Skeletal muscle satellite cell (primary cell): ENCODE data around the gene ENGASE.

ENCODE experiments used
- H3K27me3 ChIP-seq: 2 replicates; pipeline ENCODE4 v1.7.0; 2013; ENCODE audit warnings: low read length; ENCODE audit not compliant: control insufficient read depth, insufficient read depth
- H3K36me3 ChIP-seq: 2 replicates; pipeline ENCODE4 v1.7.0; 2013; ENCODE audit warnings: mild to moderate bottlenecking, control low read depth, low read length; ENCODE audit not compliant: insufficient read depth
- H3K4me1 ChIP-seq: 2 replicates; pipeline ENCODE4 v1.7.0; 2013; ENCODE audit warnings: low read length; ENCODE audit not compliant: control insufficient read depth, insufficient read depth
- H3K4me2 ChIP-seq: 2 replicates; pipeline ENCODE4 v1.7.0; 2013; ENCODE audit warnings: mild to moderate bottlenecking, low read length
- H3K4me3 ChIP-seq: 2 replicates; pipeline ENCODE4 v1.7.0; 2013; ENCODE audit warnings: low read length
- H3K9ac ChIP-seq: 2 replicates; pipeline ENCODE4 v1.7.0; 2013; ENCODE audit warnings: mild to moderate bottlenecking, low read depth, low read length, moderate library complexity
- H3K9me3 ChIP-seq: replicated peaks from 2 replicates; pipeline ENCODE4 v1.7.0; 2013; ENCODE audit warnings: mild to moderate bottlenecking, control low read depth, low read length

Gene ENGASE

DNA sequence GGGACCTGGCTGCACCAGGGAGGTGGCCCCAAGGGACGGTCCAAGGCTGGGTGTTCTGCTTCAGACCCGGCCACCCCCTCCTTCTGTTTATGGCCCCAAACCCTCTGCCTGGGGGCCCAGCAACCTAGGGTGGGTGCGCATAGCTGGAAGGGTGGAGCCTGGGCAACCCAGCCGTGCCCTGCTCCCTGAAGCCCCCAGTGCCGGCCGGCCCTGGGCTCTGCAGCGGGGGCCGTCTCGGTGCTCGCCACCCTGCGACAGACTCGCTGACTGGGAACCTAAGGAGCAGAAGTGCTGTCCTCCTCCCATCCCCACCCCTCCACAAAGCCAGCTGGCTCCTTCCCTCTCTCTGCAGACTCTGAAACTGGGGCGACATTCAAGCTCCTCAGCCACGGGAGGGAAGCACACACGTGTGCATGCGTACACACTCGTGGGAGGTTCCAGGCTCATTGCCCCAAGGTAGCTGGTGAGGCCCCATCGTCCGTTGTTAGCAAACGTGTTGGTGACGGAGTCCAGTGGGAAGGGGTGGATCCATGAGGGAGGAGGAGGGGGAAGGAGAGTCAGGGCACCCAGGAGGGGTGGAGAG, 43.4 kb downstream of the ENGASE start:
- Histone ChIP-seq H3K9ac (no peak overlapping the region), H3K9me3 (no peaks in the 10 kb centered on the region), H3K27me3 (peaks cover 64% of the 10 kb centered on the region)

DNA sequence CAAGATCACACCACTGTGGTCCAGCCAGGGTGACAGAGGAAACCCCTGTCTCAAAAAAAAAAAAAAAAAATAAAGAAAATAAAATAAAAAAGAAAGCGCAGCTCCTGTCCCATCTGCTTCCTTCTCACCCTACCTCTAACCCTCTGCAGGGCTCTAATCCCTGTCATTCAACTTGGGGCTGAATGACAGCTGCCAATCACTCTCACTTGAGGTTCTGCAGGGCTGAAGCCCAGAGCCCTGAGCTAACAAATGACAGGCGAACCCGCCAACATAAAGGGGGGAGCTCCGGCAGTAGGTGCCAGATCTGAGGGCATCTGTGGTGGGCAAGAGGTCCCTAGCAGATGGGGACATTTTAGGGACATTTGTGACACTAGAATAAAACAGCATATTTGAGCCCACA, 44.3 kb downstream of the ENGASE start:
- H3K9ac ChIP-seq = no peak overlapping the region
- H3K4me1 ChIP-seq = no peaks in the 10 kb centered on the region
- no peaks in the 10 kb centered on the region for H3K9me3 ChIP-seq
- H3K27me3 ChIP-seq = peaks cover 61% of the 10 kb centered on the region
- no peak overlapping the region for H3K4me2 ChIP-seq
- no peak overlapping the region for H3K4me3 ChIP-seq
- H3K36me3 ChIP-seq = no peaks in the 10 kb centered on the region

More for the DNA sequence above, 43.4 kb downstream of the ENGASE start:
- no peak overlapping the region for H3K4me3 ChIP-seq
- H3K4me1 ChIP-seq = no peaks in the 10 kb centered on the region
- H3K36me3 ChIP-seq = no peaks in the 10 kb centered on the region
- H3K4me2 ChIP-seq = no peak overlapping the region

DNA sequence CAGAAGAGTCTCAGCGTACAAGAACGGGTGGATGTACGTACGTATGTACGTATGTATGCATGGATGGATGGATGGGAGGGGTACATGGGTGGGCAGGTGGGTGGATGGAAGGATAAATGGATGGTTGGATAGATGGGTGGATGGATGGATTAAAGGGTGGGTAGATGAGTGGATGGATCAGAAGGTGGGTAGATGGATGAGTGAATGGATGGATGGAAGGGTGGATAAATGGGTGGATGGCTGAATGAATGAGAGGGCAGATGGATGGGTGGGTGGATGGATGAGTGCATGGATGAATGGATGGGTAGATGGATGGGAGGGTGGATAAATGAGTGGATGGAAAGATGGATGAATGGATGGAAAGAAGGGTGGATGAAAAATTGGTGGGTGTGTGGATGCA, 45.6 kb downstream of the ENGASE start:
- Histone ChIP-seq H3K36me3 (no peaks in the 10 kb centered on the region), H3K4me3 (no peak overlapping the region), H3K4me1 (no peaks in the 10 kb centered on the region), H3K27me3 (peaks cover 55% of the 10 kb centered on the region), H3K9me3 (no peaks in the 10 kb centered on the region), H3K4me2 (no peak overlapping the region), H3K9ac (no peak overlapping the region)

DNA sequence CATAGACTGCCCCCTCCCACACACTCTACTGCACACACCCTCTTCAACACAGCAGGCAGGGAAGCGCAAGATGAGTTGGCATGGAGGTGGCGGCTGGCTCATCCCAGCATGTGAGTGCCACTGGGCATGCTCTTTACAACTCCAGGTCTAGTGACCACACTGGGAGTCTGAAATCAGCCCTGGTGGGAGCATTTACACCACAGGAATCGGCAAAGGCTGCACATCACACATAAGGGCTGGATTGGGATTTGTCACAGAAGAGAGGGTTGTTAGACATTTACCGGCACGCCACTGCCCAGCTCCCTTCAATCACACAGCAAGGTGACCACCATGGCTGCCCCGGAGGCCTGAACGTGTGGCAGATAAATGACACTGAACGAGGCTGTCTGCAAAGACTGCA, 49.4 kb downstream of the ENGASE start:
- Histone ChIP-seq H3K4me3 (no peak overlapping the region), H3K4me2 (no peak overlapping the region), H3K9me3 (no peaks in the 10 kb centered on the region), H3K4me1 (no peaks in the 10 kb centered on the region), H3K36me3 (no peaks in the 10 kb centered on the region), H3K27me3 (peaks cover 71% of the 10 kb centered on the region), H3K9ac (no peak overlapping the region)

DNA sequence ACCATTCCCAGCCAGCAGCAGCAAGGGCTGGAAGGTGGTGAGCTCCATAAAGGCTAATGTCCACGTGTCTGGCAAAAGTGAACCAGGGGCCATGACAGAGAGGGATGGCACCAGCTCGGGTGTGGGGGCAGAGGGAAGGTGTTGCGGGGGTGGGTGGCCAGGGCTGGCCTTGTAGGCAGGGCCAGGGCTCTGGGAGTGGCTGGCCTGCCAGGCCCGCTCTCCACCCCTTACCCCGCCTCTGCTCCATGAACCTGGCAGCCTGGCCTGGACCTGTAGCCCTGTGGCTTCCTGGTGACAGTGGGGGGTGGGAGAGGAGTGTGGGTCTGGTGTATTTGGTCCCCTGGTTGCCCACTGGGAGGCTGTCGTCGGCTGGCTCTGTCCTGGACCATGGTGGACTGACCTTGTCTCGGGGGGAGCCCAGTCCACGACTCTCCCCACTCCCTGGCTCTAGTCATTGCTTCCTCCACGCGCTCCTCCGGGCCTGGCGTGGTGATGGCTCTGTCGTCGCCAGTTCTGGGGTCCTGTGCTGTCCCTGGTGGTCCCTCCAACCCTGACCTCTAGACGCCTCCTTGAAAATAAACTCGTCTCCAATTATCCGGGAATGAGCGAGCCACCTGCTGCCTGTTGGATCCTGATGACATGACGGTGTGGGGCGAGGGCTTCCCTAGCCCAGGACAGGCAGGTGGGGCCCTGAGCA, 50.0 kb downstream of the ENGASE start:
- Histone ChIP-seq H3K9ac (no peak overlapping the region), H3K27me3 (peaks cover 71% of the 10 kb centered on the region), H3K4me3 (no peak overlapping the region), H3K9me3 (no peaks in the 10 kb centered on the region), H3K4me2 (no peak overlapping the region), H3K36me3 (no peaks in the 10 kb centered on the region), H3K4me1 (no peaks in the 10 kb centered on the region)

DNA sequence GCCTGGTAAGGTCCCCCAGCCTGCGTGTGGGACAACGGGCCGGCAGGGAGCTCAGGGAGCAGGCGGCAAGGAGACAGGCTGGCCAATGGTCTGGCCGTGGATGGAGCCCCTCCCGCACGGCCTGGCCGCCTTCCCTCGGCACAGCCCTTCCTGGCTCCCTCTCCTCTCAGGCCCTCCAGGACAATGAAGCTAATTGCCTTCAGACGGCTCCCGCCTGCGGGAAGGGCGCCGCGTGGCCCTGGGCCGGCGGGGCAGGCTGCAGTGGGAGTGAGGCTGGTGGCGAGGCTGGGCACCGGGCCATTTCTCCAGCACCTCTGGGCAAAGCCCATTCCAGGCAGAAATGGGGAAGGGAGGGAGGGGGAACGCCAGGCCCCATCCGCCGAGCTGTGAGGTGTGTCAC, 50.9 kb downstream of the ENGASE start:
- H3K4me3 ChIP-seq = no peak overlapping the region
- no peak overlapping the region for H3K9ac ChIP-seq
- H3K4me2 ChIP-seq = no peak overlapping the region
- peaks cover 72% of the 10 kb centered on the region for H3K27me3 ChIP-seq
- no peaks in the 10 kb centered on the region for H3K9me3 ChIP-seq
- no peaks in the 10 kb centered on the region for H3K36me3 ChIP-seq
- no peaks in the 10 kb centered on the region for H3K4me1 ChIP-seq

DNA sequence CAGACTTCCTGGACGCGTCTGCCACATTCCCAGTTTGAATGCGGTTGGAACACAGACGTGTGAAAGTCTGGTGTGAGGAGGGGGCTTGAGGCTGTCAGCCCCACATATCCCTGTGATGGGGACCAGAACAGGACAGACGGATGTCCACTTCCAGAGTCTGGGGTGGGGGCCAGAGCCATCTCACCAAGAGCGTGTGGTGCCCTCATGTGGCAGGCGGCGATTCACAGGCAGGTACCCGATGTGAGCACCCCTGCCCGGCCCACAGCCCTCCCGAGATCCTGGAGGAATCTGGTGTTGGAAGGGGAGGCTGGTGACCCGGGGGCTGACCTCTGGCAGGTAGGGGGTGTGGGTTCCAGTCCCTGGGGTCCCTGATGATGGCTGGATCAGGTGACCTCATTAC, 51.5 kb downstream of the ENGASE start:
- Histone ChIP-seq H3K4me3 (no peak overlapping the region), H3K27me3 (peaks cover 71% of the 10 kb centered on the region), H3K36me3 (no peaks in the 10 kb centered on the region)

DNA sequence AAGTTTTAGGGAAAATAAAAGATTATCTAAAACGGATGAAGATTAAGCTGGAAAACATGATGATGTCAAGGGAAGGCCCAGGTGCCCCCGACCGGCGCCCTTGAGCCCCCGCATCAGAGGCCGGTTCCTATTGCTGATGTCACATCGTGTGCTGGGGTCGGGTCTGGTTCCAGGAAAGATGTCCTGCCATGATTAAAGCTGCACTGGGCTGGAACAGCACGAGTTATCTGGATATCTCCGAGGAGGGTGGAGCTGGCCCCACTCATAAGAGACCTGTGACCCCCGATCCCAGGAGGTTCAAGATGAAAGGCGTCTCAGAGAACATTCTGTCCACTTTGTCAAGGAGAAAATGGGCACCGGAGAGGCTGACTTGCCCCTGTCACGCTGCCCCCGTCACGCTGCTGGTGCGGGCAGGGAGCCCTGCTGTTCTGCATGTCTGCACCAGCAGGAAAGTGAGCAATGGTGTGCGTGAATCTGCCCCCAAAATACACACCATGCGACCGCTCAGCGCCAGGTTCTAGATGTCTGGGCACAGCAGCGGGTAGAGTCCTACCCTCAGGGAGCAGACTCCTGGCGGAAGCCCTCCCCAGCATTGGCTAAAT, 53.0 kb downstream of the ENGASE start:
- Histone ChIP-seq H3K36me3 (no peaks in the 10 kb centered on the region), H3K4me2 (no peak overlapping the region), H3K9me3 (no peaks in the 10 kb centered on the region), H3K4me3 (no peak overlapping the region), H3K27me3 (peaks cover 67% of the 10 kb centered on the region), H3K9ac (no peak overlapping the region), H3K4me1 (no peaks in the 10 kb centered on the region)

More for the DNA sequence above, 51.5 kb downstream of the ENGASE start:
- H3K4me2 ChIP-seq = no peak overlapping the region
- no peaks in the 10 kb centered on the region for H3K4me1 ChIP-seq
- H3K9ac ChIP-seq = no peak overlapping the region
- no peaks in the 10 kb centered on the region for H3K9me3 ChIP-seq

DNA sequence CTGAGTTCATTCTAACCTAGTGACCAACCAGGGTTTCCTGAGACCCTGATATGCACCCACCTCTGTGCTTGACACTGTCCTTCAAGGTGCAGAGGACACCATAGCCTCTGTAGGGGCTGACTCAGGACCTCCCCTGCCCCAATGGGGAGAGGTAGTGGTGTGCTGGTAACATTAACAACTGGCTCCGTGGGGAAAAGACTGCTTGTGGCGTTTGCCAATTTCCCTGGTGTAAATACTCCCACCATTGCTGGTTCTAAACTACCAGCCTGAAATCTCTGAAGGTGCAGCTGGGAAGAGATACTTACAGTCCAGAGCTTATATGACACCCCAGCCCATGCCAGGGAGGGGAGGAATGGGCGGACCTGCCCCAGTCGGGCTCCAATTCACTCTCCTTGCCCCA, 54.9 kb downstream of the ENGASE start:
- Histone ChIP-seq H3K9me3 (no peaks in the 10 kb centered on the region), H3K4me1 (no peaks in the 10 kb centered on the region), H3K4me3 (no peak overlapping the region), H3K27me3 (peaks cover 73% of the 10 kb centered on the region), H3K36me3 (no peaks in the 10 kb centered on the region), H3K9ac (no peak overlapping the region), H3K4me2 (no peak overlapping the region)

DNA sequence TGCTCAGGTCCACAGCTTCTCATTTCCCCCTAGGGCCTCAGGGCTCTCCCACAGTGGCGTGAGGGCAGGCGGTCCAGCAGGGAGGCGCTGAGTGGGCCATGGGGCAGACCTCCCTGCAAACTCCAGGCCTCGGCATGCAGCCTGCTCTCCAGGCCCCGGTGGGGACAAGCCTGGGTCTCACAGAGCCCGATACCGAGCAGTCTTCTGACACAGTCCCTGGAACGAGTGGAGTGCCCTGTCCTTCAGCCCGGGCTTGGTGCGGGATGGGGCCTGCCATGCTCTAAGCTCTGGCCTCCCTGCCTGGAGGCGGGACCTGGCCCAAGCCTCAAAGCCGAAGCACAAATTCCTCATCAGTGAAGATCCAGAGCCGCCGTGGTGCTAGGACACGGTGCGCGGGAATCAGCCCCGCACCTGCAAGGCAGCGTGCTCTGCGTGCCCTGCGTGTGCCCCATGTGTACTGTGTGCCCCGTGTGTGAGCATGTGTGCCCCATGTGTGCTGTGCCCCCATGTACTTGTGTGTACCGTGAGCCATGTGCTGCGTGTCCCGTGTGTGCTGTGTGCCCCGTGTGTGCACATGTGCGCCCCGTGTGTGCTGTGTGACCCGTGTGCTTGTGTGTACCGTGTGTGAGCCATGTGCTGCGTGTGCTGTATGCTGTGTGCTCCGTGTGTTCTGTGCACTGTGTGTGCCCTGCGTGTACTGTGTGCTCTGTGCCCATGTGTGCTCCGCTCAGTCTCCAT, 56.1 kb downstream of the ENGASE start:
- no peak overlapping the region for H3K9ac ChIP-seq
- H3K27me3 ChIP-seq = peaks cover 74% of the 10 kb centered on the region
- no peaks in the 10 kb centered on the region for H3K4me1 ChIP-seq
- no peak overlapping the region for H3K4me3 ChIP-seq
- H3K36me3 ChIP-seq = no peaks in the 10 kb centered on the region
- H3K9me3 ChIP-seq = no peaks in the 10 kb centered on the region
- no peak overlapping the region for H3K4me2 ChIP-seq

DNA sequence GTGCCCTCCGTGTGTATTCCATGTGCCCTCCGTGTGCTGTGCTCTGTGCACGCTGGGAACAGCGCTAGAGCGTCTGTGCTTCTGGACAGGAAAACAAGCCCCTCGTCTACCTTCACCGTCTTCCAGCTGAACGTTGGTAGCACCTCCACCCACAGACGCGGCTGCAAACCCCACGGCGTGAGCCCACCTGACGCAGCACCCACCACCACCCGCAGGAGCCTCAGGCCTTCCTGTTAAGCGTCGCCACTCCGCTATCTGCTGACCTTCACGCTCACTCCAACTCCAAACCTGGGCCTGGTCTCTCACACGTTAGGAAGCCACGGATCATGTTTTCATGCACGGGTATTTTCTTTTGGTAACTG, 56.6 kb downstream of the ENGASE start:
- Histone ChIP-seq H3K36me3 (no peaks in the 10 kb centered on the region), H3K4me1 (no peaks in the 10 kb centered on the region), H3K4me3 (no peak overlapping the region), H3K27me3 (peaks cover 74% of the 10 kb centered on the region), H3K9me3 (no peaks in the 10 kb centered on the region), H3K9ac (no peak overlapping the region), H3K4me2 (no peak overlapping the region)
